H7 (cell line): ENCODE measurements around the gene PARP14. TPM values are rescaled to one million over a fixed set of nuclear protein-coding genes. Genes with fewer than 3 reads are reported as not detected.

Experiments
- total RNA-seq: library from RNA; depleted of rRNA; stranded (reverse); fragments of >200 nt; shearing (Covaris generic); gene quantifications from 2 replicates; pipeline ENCODE4 v1.2.3, GENCODE V29; 2014; rRNA removed

The PARP14 gene
- total RNA-seq, 1 experiment from 2014 or later = 5.6 TPM

Other genes with a start within 250 kb of the PARP14 start
- 20.4 and 34.1 TPM in 2 replicates for gene KPNA1, start 165.9 kb upstream of the PARP14 start, total RNA-seq
- 1.1 TPM in 2 replicates for gene PARP9, start 116.5 kb upstream of the PARP14 start, total RNA-seq
- 1.9 and 2.0 TPM in 2 replicates for gene DTX3L, start 116.5 kb upstream of the PARP14 start, total RNA-seq
- gene PARP15, start 103.2 kb upstream of the PARP14 start, total RNA-seq = not detected in 2 replicates
- gene HSPBAP1, start 113.0 kb downstream of the PARP14 start, total RNA-seq = 9.2 and 12.2 TPM in 2 replicates
- 8.4 and 10.0 TPM in 2 replicates for gene SLC49A4, start 114.2 kb downstream of the PARP14 start, total RNA-seq